Measurements from ENCODE around the gene RANBP9. TPM values are rescaled to one million over a fixed set of nuclear protein-coding genes. Genes with fewer than 3 reads are reported as not detected.

Gene RANBP9
- total and polyA plus RNA-seq, 9 of the 15 experiments (the other 6 are each of a cell fraction or from before 2014, with no cell fraction given) = 27.5 to 130 (median 61.5) TPM

DNA sequence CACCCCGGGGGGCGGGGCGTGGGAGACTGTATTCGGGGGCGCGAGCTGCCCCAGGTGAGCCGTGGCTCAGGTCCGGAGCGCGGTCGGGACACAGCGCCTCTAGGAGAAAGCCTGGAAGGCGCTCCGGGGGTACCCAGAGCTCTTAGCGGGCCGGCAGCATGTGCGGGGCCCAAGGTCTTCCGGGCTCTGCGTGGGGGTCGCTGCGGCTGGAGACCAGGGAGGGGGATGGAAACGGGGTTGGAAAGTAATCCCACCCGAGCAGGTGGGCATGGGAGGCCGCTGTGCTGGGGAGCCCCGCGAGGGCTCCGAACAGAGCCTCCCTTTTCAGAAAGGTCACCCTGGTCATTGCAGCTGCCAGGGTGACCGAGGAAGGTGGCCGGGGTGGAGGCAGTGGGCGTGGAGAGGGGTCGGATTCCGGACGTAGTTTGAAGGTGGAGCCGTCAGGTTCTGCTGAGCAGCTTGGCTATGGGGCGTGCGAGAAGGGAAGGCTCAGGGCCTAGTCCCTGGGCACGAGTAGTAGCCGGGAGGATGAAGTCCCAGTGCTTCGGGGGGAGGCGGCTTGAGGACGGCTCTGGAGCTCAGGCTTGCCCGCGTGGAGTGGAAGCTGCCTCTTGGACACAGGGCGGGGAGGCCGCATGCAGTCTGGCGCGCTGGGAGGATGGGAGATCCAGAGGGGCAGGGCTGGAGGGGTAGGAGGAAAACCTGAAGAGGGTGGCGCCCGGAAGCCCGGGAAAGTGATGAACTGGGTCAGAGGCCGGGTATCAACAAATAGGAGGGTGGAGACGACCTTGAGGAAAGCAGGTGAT, 136.9 kb downstream of the RANBP9 start, which contains the start of gene SIRT5 (continued):
- TF ChIP-seq, protein P1, sequence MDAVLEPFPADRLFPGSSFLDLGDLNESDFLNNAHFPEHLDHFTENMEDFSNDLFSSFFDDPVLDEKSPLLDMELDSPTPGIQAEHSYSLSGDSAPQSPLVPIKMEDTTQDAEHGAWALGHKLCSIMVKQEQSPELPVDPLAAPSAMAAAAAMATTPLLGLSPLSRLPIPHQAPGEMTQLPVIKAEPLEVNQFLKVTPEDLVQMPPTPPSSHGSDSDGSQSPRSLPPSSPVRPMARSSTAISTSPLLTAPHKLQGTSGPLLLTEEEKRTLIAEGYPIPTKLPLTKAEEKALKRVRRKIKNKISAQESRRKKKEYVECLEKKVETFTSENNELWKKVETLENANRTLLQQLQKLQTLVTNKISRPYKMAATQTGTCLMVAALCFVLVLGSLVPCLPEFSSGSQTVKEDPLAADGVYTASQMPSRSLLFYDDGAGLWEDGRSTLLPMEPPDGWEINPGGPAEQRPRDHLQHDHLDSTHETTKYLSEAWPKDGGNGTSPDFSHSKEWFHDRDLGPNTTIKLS (IDR thresholded peaks at IDR 0.05; ENCODE audit: borderline replicate concordance, low read depth) = 0 out of 2 replicates have a peak, but pooled peaks have one; percentile 20
- TF ChIP-seq, protein P2, sequence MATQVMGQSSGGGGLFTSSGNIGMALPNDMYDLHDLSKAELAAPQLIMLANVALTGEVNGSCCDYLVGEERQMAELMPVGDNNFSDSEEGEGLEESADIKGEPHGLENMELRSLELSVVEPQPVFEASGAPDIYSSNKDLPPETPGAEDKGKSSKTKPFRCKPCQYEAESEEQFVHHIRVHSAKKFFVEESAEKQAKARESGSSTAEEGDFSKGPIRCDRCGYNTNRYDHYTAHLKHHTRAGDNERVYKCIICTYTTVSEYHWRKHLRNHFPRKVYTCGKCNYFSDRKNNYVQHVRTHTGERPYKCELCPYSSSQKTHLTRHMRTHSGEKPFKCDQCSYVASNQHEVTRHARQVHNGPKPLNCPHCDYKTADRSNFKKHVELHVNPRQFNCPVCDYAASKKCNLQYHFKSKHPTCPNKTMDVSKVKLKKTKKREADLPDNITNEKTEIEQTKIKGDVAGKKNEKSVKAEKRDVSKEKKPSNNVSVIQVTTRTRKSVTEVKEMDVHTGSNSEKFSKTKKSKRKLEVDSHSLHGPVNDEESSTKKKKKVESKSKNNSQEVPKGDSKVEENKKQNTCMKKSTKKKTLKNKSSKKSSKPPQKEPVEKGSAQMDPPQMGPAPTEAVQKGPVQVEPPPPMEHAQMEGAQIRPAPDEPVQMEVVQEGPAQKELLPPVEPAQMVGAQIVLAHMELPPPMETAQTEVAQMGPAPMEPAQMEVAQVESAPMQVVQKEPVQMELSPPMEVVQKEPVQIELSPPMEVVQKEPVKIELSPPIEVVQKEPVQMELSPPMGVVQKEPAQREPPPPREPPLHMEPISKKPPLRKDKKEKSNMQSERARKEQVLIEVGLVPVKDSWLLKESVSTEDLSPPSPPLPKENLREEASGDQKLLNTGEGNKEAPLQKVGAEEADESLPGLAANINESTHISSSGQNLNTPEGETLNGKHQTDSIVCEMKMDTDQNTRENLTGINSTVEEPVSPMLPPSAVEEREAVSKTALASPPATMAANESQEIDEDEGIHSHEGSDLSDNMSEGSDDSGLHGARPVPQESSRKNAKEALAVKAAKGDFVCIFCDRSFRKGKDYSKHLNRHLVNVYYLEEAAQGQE (IDR thresholded peaks at IDR 0.05; ENCODE audit: borderline replicate concordance) = peak; percentile 40; the same call in 1 of the 2 replicates
- TF ChIP-seq, protein P2 (CRISPR knock-in tag; IDR thresholded peaks at IDR 0.05; ENCODE audit: low read depth) = no peak; the same call in none of the 2 replicates
- TF ChIP-seq GATA2 (CRISPR knock-in tag; IDR thresholded peaks at IDR 0.05) = no peak
- no peak for TF ChIP-seq PCBP1 (IDR thresholded peaks at IDR 0.05; ENCODE audit: low read depth, low read length, poor library complexity, severe bottlenecking)
- peak; percentile 31; the same call in 1 of the 2 replicates for TF ChIP-seq RFX1 (IDR thresholded peaks at IDR 0.05)
- TF ChIP-seq, protein P3, sequence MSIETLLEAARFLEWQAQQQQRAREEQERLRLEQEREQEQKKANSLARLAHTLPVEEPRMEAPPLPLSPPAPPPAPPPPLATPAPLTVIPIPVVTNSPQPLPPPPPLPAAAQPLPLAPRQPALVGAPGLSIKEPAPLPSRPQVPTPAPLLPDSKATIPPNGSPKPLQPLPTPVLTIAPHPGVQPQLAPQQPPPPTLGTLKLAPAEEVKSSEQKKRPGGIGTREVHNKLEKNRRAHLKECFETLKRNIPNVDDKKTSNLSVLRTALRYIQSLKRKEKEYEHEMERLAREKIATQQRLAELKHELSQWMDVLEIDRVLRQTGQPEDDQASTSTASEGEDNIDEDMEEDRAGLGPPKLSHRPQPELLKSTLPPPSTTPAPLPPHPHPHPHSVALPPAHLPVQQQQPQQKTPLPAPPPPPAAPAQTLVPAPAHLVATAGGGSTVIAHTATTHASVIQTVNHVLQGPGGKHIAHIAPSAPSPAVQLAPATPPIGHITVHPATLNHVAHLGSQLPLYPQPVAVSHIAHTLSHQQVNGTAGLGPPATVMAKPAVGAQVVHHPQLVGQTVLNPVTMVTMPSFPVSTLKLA (conservative IDR thresholded peaks at IDR 0.05) = peak; percentile 79 to 86
- no peak for TF ChIP-seq BRCA1 (IDR thresholded peaks at IDR 0.05)
- no peak for TF ChIP-seq BRCA1 (CRISPR knock-in tag; IDR thresholded peaks at IDR 0.05)

All from K562 (cell line).